ENCODE data around the gene BROX.

Gene BROX

DNA sequence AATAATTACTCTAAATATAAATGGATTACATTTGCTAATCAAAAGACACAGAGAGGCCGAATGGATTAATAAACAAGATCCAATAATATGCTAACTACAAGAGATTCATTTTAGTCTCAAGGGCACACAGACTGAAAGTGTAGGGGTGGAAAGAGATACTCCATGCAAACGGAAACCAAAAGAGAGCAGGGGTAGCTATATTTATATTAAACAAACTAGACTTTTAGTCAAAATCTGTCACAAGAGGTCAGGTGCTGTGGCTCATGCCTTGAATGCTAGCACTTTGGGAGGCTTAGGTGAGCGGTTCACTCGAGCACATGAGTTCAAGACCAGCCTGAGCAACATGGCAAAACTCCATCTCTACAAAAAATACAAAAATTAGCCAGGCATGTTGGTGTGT, 68.9 kb downstream of the BROX start:
- no peak for DNase-seq

DNA sequence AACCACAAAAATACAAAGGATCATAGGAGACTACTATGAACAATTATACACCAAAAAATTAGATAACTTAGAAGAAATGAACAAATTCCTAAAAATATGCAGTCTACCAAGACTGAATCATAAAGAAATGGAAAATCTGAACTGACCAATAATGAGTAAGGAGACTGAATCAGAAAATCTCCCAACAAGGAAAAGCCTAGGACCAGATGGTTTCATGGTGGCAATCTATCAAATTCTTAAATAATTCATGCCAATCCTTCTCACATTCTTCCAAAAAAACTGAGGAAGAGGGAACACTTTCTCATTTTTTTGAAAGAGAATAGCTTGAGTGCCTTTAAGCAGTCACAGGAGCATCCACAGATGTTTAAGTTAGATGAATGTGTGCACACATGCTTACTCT, 70.7 kb downstream of the BROX start:
- no peak for DNase-seq

DNA sequence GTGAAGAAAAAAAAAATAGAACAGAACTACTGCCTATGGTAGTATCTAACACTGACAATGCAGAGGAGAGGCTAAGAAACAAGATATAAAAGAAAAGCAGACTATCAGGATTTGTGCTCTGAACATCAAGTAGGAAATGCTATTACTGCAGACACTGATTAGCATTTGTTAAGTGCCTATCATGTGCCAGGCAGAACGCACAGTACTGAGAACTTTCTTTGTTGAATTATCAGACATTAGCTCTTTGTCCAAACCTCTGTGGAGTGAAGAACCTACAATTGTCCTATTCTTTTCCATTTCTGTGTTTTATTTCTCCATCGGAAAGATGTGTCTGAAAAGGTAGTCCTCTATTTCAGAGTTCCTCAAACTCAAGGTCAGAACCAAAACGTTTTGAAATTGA, 72.0 kb downstream of the BROX start:
- no peak for DNase-seq
